HCT116 (cell line): ENCODE data around the gene EXD2. TPM values are rescaled to one million over a fixed set of nuclear protein-coding genes. Genes with fewer than 3 reads are reported as not detected.
"Not testable (repeated sequence)": the region's sequence is repeated elsewhere in the genome, so short reads cannot be mapped to it uniquely, and the experiment has no call there.

Source experiments
- ATAC-seq: fragments of 200-7000 bp; cut with Tn5 transposase; 2 replicates; pipeline ENCODE4 v1.9.1; 2020; ENCODE audit warnings: mild to moderate bottlenecking, moderate library complexity
- BruUV-seq: library from RNA; stranded (reverse); fragments of 400-500 nt; replicated peaks from 2 replicates; lab custom pipeline; 2021; lab: Mats Ljungman, UMichigan
- CTCF ChIA-PET: fragments of 300-600 bp; sonication (Branson Sonifier 250); formaldehyde crosslinking; loops from one replicate; lab custom pipeline; 2021; ENCODE audit warnings: antibody characterized with exemption; lab: Charles Lee
- POLR2A ChIA-PET: fragments of 300-600, 350-600 bp; sonication (Branson Sonifier 250); formaldehyde crosslinking; loops from one replicate; lab custom pipeline; 2021; ENCODE audit warnings: antibody characterized with exemption; lab: Charles Lee
- RAD21 ChIA-PET, 2 experiments: fragments of 300-600 bp; sonication (Branson Sonifier 250); formaldehyde crosslinking; loops; one replicate each; lab custom pipeline; 2023; ENCODE audit warnings: low total read pairs in 2 of 2; ENCODE audit not compliant: uncharacterized antibody in 2 of 2, unreplicated experiment in 2 of 2, low non-redundant PET in 1 of 2; lab: Charles Lee
- DNase-seq: peaks from one replicate; pipeline ENCODE4 v3.0.0-alpha.2; 2010; ENCODE audit warnings: low read depth, low spot score
- H2AFZ ChIP-seq: fragments of 200-600 bp; shearing (Covaris generic), sonication (generic); 2 replicates; pipeline ENCODE4 v1.6.1; 2017; ENCODE audit warnings: low read depth, mixed run types, mixed read lengths, antibody characterized with exemption, low read length; ENCODE audit not compliant: poor library complexity, severe bottlenecking
- H3K27ac ChIP-seq: 2 replicates; pipeline ENCODE4 v1.5.1; 2012; ENCODE audit warnings: low read depth, low read length
- H3K27me3 ChIP-seq: fragments of 200-600 bp; sonication (generic); 2 replicates; pipeline ENCODE4 v1.6.1; 2016; ENCODE audit warnings: mixed run types, low read length, mixed read lengths; ENCODE audit not compliant: insufficient read depth
- H3K36me3 ChIP-seq, 2 experiments: fragments of 200-500 bp in 1 of 2; fragments of 200-600 bp in 1 of 2; sonication (Bioruptor generic) in 1 of 2; sonication (generic) in 1 of 2; 2 replicates each; pipeline versions ENCODE4 v1.5.1 to v1.6.1; 2014 to 2016; ENCODE audit warnings: low read length in 2 of 2, inconsistent platforms in 1 of 2, mixed read lengths in 1 of 2, mixed run types in 1 of 2; ENCODE audit not compliant: insufficient read depth in 2 of 2, control insufficient read depth in 1 of 2
- H3K4me1 ChIP-seq, 2 experiments: fragments of 200-600 bp in 1 of 2; sonication (generic) in 1 of 2; 2 replicates each; pipeline versions ENCODE4 v1.5.1 to v1.6.1; 2012 to 2017; ENCODE audit warnings: low read length in 2 of 2, inconsistent platforms in 1 of 2, mild to moderate bottlenecking in 1 of 2, mixed read lengths in 1 of 2, mixed run types in 1 of 2, moderate library complexity in 1 of 2; ENCODE audit not compliant: insufficient read depth in 2 of 2, control insufficient read depth in 1 of 2
- H3K4me2 ChIP-seq: fragments of 200-600 bp; sonication (generic); 2 replicates; pipeline ENCODE4 v1.6.1; 2017; ENCODE audit warnings: mixed run types, low read length, mixed read lengths
- H3K4me3 ChIP-seq, 2 experiments: fragments of 200-600 bp in 1 of 2; sonication (generic) in 1 of 2; replicated peaks in 1 of 2; 2 replicates each; pipeline ENCODE4 v1.5.1; 2011 to 2016; ENCODE audit warnings: low read length in 2 of 2, control low read depth in 1 of 2, low read depth in 1 of 2, mild to moderate bottlenecking in 1 of 2, mixed read lengths in 1 of 2, mixed run types in 1 of 2
- H3K79me2 ChIP-seq: fragments of 200-600 bp; sonication (generic); 2 replicates; pipeline ENCODE4 v1.6.1; 2017; ENCODE audit warnings: mild to moderate bottlenecking, mixed run types, low read length, moderate library complexity, mixed read lengths; ENCODE audit not compliant: insufficient read depth
- H3K9ac ChIP-seq: fragments of 200-600 bp; sonication (generic); 2 replicates; pipeline ENCODE4 v1.6.1; 2016; ENCODE audit warnings: low read length, mixed read lengths
- H3K9me2 ChIP-seq: fragments of 200-600 bp; sonication (generic), shearing (Covaris generic); 2 replicates; pipeline ENCODE4 v1.6.1; 2017; ENCODE audit warnings: mixed run types, mild to moderate bottlenecking, moderate library complexity; ENCODE audit not compliant: insufficient read depth
- H3K9me3 ChIP-seq, 2 experiments: fragments of 200-500 bp in 1 of 2; fragments of 200-600 bp in 1 of 2; sonication (Bioruptor generic) in 1 of 2; sonication (generic) in 1 of 2; 2 replicates each; pipeline ENCODE4 v1.6.1; 2014 to 2017; ENCODE audit warnings: low read length in 2 of 2, mixed read lengths in 2 of 2, inconsistent platforms in 1 of 2, low read depth in 1 of 2, mild to moderate bottlenecking in 1 of 2, mixed run types in 1 of 2, moderate library complexity in 1 of 2; ENCODE audit not compliant: control insufficient read depth in 1 of 2, insufficient read depth in 1 of 2
- H4K20me1 ChIP-seq: fragments of 200-600 bp; sonication (generic), shearing (Covaris generic); 2 replicates; pipeline ENCODE4 v1.6.1; 2017; ENCODE audit warnings: mixed run types, mild to moderate bottlenecking, moderate library complexity; ENCODE audit not compliant: insufficient read depth
- CBX3 ChIP-seq: IDR thresholded peaks from 2 replicates; pipeline ENCODE4 v1.6.1; 2012; ENCODE audit warnings: low read depth
- CEBPB ChIP-seq: IDR thresholded peaks from 2 replicates; pipeline ENCODE4 v1.6.1; 2012; ENCODE audit warnings: low read depth
- RAD21 ChIP-seq: IDR thresholded peaks from 2 replicates; pipeline ENCODE4 v1.6.1; 2012; ENCODE audit warnings: low read depth, mild to moderate bottlenecking
- SIN3A ChIP-seq: IDR thresholded peaks from 2 replicates; pipeline ENCODE4 v1.6.1; 2012; ENCODE audit warnings: low read depth
- SP1 ChIP-seq: IDR thresholded peaks from 2 replicates; pipeline ENCODE4 v1.6.1; 2012; ENCODE audit warnings: low read depth
- TCF7L2 ChIP-seq: IDR thresholded peaks from 2 replicates; pipeline ENCODE4 v1.7.0; 2011; ENCODE audit warnings: borderline replicate concordance, inconsistent platforms; ENCODE audit not compliant: insufficient read depth, insufficient read length; ENCODE audit errors: extremely low read depth
- ZNF274 ChIP-seq: fragments of 200-500 bp; sonication (Bioruptor generic); IDR thresholded peaks from 2 replicates; pipeline ENCODE4 v1.6.1; 2014; ENCODE audit warnings: mild to moderate bottlenecking, low read depth, low read length, inconsistent platforms
- intact Hi-C: fragments of 100-400 bp; cut with micrococcal nuclease; formaldehyde crosslinking; loops from 2 replicates; pipeline ENCODE4 v1.10.0; 2022
- total RNA-seq: library from RNA; stranded (reverse); gene quantifications from one replicate; pipeline ENCODE4 v1.2.1, GENCODE V29; 2021; ENCODE audit not compliant: unreplicated experiment

The EXD2 gene
- total RNA-seq, 1 experiment from 2014 or later, result 20.2 TPM

DNA sequence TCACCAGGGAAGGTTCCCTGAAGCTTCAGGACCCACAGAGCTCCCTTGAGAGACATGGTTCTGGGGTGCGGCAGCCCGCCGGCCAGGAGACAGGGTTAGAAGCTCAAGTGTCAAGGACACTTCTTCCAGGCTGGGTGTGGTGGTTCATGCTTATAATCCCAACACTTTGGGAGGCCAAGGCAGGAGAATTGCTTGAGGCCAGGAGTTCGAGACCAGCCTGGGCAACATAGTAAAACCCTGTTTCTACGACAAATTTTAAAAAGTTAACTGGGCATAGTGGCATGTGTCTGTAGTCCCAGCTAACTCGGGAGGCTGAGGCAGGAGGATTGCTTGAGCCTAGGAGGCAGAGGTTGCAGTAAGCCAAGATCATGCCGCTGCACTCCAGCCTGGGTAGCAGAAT lies 99.6 kb downstream of the EXD2 start:
- H3K9ac ChIP-seq, H3K79me2 ChIP-seq, RAD21 ChIA-PET, H2AFZ ChIP-seq, CTCF ChIA-PET, H3K4me1 ChIP-seq, H3K27ac ChIP-seq, H4K20me1 ChIP-seq, H3K27me3 ChIP-seq, intact Hi-C loops, H3K4me3 ChIP-seq, H3K9me2 ChIP-seq, BruUV-seq, H3K4me2 ChIP-seq, H3K9me3 ChIP-seq, ATAC-seq, H3K36me3 ChIP-seq, DNase-seq, POLR2A ChIA-PET: not testable (repeated sequence)

DNA sequence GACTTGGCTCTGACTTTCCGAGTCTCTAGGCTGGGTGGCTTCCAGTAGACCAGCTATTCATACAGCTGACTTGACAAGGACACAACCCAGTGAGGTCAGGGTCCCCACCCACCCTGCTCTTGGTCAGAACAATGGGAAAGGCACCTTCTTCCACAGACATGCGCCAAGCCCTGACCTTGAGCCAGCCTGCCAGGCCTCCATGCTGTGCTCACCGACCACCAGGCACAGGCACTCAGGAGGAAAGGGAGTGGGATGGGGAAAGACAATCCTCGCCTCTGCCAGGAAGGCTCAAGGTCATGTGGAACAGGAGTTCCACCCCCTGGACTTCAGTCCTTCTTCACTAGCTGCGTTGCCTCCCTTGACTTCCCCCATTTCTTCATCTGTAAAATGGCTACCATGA lies 100.1 kb downstream of the EXD2 start:
- ChIA-PET POLR2A (no interaction called here), RAD21 (no interaction called here), CTCF (no interaction called here)
- H3K4me2 ChIP-seq, result no peak overlapping the region
- peaks cover 0 to 7% of the 10 kb centered on the region in 2 experiments; a peak in 1 of 4 replicates for H3K4me1 ChIP-seq
- ATAC-seq, result no peak
- no peak overlapping the region for H3K4me3 ChIP-seq
- DNase-seq, result no peak
- H3K9ac ChIP-seq, result no peak overlapping the region
- H3K27me3 ChIP-seq, result no peaks in the 10 kb centered on the region
- no peaks in the 10 kb centered on the region for H3K9me3 ChIP-seq
- no peaks in the 10 kb centered on the region for H4K20me1 ChIP-seq
- H2AFZ ChIP-seq, result no peak overlapping the region
- no peak overlapping the region for H3K27ac ChIP-seq
- H3K79me2 ChIP-seq, result no peaks in the 10 kb centered on the region
- no peaks in the 10 kb centered on the region for H3K9me2 ChIP-seq
- no peaks in the 10 kb centered on the region for H3K36me3 ChIP-seq
- TF ChIP-seq ZNF274 (no peak), CBX3 (no peak), CEBPB (no peak), SIN3A (no peak), TCF7L2 (no peak), SP1 (no peak), RAD21 (no peak)
- BruUV-seq, result no TSS peak
- intact Hi-C loops, result no loop called here
